Keratinocyte (primary cell): Measurements from ENCODE around the gene ZNF724. TPM values are rescaled to one million over a fixed set of nuclear protein-coding genes. Genes with fewer than 3 reads are reported as not detected.

Source experiments
- DNase-seq: peaks from one replicate; pipeline ENCODE4 v3.0.0-alpha.2; 2011; ENCODE audit warnings: low read depth, missing footprints, low spot score
- FAIRE-seq: peaks from 2 replicates; lab custom pipeline; 2011; peaks lifted over from hg19 to GRCh38; lab: Jason Lieb, UNC
- H2AFZ ChIP-seq: 2 replicates; pipeline ENCODE4 v1.6.0; 2012; ENCODE audit warnings: low read length, control low read depth, inconsistent platforms; ENCODE audit not compliant: control insufficient read depth
- H3K27ac ChIP-seq: 2 replicates; pipeline ENCODE4 v1.5.1; 2011; ENCODE audit warnings: low read length; ENCODE audit not compliant: control insufficient read depth, insufficient read depth
- H3K27me3 ChIP-seq: 3 replicates; pipeline ENCODE4 v1.6.0; 2011; ENCODE audit warnings: low read length; ENCODE audit not compliant: control insufficient read depth, insufficient read depth; ENCODE audit errors: extremely low read depth
- H3K36me3 ChIP-seq, 2 experiments: 2 replicates in 1 of 2; 3 replicates in 1 of 2; pipeline ENCODE4 v1.5.1; 2011; ENCODE audit warnings: low read length in 2 of 2, mild to moderate bottlenecking in 1 of 2; ENCODE audit not compliant: control insufficient read depth in 2 of 2, insufficient read depth in 2 of 2; ENCODE audit errors: extremely low read depth in 1 of 2
- H3K4me1 ChIP-seq: 3 replicates; pipeline ENCODE4 v1.5.1; 2011; ENCODE audit warnings: low read length; ENCODE audit not compliant: control insufficient read depth, insufficient read depth; ENCODE audit errors: extremely low read depth
- H3K4me2 ChIP-seq: 3 replicates; pipeline ENCODE4 v1.6.0; 2011; ENCODE audit warnings: low read depth, low read length; ENCODE audit not compliant: control insufficient read depth, insufficient read depth; ENCODE audit errors: extremely low read depth
- H3K4me3 ChIP-seq, 3 experiments: fragments of 200-600 bp in 1 of 3; sonication (generic) in 1 of 3; 2 replicates in 2 of 3; 3 replicates in 1 of 3; pipeline ENCODE4 v1.5.1; 2011 to 2016; ENCODE audit warnings: low read length in 3 of 3, mild to moderate bottlenecking in 3 of 3, control low read depth in 2 of 3, inconsistent platforms in 1 of 3, low read depth in 1 of 3, mixed read lengths in 1 of 3, mixed run types in 1 of 3, moderate library complexity in 1 of 3; ENCODE audit not compliant: control insufficient read depth in 2 of 3, insufficient read depth in 2 of 3; ENCODE audit errors: extremely low read depth in 1 of 3
- H3K79me2 ChIP-seq: 2 replicates; pipeline ENCODE4 v1.6.0; 2012; ENCODE audit warnings: low read length; ENCODE audit not compliant: control insufficient read depth, insufficient read depth
- H3K9ac ChIP-seq: 3 replicates; pipeline ENCODE4 v1.6.0; 2011; ENCODE audit warnings: low read length; ENCODE audit not compliant: control insufficient read depth, insufficient read depth; ENCODE audit errors: extremely low read depth
- H3K9me1 ChIP-seq: 3 replicates; pipeline ENCODE4 v1.6.0; 2011; ENCODE audit warnings: low read length; ENCODE audit not compliant: control insufficient read depth, insufficient read depth; ENCODE audit errors: extremely low read depth
- H3K9me3 ChIP-seq: 2 replicates; pipeline ENCODE4 v1.5.1; 2012; ENCODE audit warnings: low read depth, low read length; ENCODE audit not compliant: control insufficient read depth
- H4K20me1 ChIP-seq: 3 replicates; pipeline ENCODE4 v1.6.0; 2011; ENCODE audit warnings: low read length; ENCODE audit not compliant: control insufficient read depth, insufficient read depth; ENCODE audit errors: extremely low read depth
- CTCF ChIP-seq, 3 experiments: IDR thresholded peaks in 1 of 3; conservative IDR thresholded peaks in 1 of 3; optimal IDR thresholded peaks in 1 of 3; 2 replicates in 2 of 3; 3 replicates in 1 of 3; pipeline versions ENCODE3 to v1.5.1; 2011; ENCODE audit warnings: low read length in 3 of 3, mild to moderate bottlenecking in 3 of 3, moderate library complexity in 2 of 3, control low read depth in 1 of 3, inconsistent platforms in 1 of 3; ENCODE audit not compliant: insufficient read depth in 2 of 3; ENCODE audit errors: extremely low read depth in 1 of 3
- EZH2 ChIP-seq: IDR thresholded peaks from one replicate; pipeline ENCODE4 v1.6.1; 2012; ENCODE audit warnings: inconsistent platforms, mild to moderate bottlenecking, low read length, moderate library complexity
- dilution Hi-C: fragments of 300-500 bp; cut with MboI; formaldehyde crosslinking; loops from one replicate; pipeline ENCODE4 v1.7.0; 2020; ENCODE audit warnings: low sequenced_read_pairs; ENCODE audit not compliant: extremely low pct_ligation_motif_present
- polyA plus RNA-seq, 5 experiments: library from polyadenylated mRNA; depleted of rRNA in 3 of 5; stranded (reverse) in 3 of 5; stranded (forward) in 1 of 5; unstranded in 1 of 5; fragments of >200 nt; gene quantifications; 1 replicate in 1 of 5; 2 replicates in 3 of 5; 3 replicates in 1 of 5; pipeline versions ENCODE4 v1.2.1 to v1.2.3, GENCODE V29; 2011 to 2012; ENCODE audit warnings: missing spikeins in 2 of 5, low read depth in 1 of 5, low replicate concordance in 1 of 5

ZNF724 gene
- polyA plus RNA-seq, 1 donor (not counting 4 experiments of a cell fraction or from before 2014, with no cell fraction given) = 2.6 TPM

GRCh38 chr19:23263870-23264590 lies 13.8 kb upstream of the ZNF724 start:
- FAIRE-seq = no peak
- H3K4me1 ChIP-seq = no peaks in the 10 kb centered on the region
- dilution Hi-C loops = no loop called here
- H3K79me2 ChIP-seq = no peaks in the 10 kb centered on the region
- H3K27me3 ChIP-seq = no peaks in the 10 kb centered on the region
- H3K9me1 ChIP-seq = no peaks in the 10 kb centered on the region
- H3K9ac ChIP-seq = no peak overlapping the region
- DNase-seq = no peak
- peaks cover 5 to 8% of the 10 kb centered on the region in 2 experiments for H3K36me3 ChIP-seq
- TF ChIP-seq CTCF (optimal IDR thresholded peaks at IDR 0.05 in 1 of 3, IDR thresholded peaks at IDR 0.05 in 1 of 3, conservative IDR thresholded peaks at IDR 0.05 in 1 of 3; ENCODE audit: extremely low read depth in 1 of 3, insufficient read depth in 2 of 3, low read length in 3 of 3) (no peak), EZH2 (no peak)
- H3K4me3 ChIP-seq = no peak overlapping the region
- no peak overlapping the region for H3K4me2 ChIP-seq
- no peak overlapping the region for H3K27ac ChIP-seq
- peaks cover under 1% of the 10 kb centered on the region for H3K9me3 ChIP-seq
- H4K20me1 ChIP-seq = no peaks in the 10 kb centered on the region
- H2AFZ ChIP-seq = no peak overlapping the region

DNA sequence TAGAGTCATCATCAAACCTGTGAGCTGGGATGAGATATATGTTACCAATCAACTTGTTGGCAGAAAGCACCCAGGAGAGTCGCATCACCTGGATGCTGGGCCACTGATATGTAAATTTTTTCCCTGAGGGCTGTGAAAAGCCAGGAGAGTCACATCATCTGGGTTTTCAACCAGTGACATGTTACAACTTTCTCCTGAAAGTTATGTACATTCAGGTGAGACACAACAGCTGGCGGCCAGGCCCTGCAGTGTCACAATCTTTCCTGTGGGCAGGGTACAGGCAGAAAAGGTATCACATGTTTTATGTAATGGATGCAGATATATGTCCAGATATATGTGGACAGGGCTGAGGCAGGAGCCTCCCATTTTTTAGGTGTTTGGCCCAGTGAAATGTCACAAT lies 13.2 kb upstream of the ZNF724 start:
- H3K27me3 ChIP-seq = no peaks in the 10 kb centered on the region
- peaks cover 1% of the 10 kb centered on the region for H3K9me3 ChIP-seq
- no peaks in the 10 kb centered on the region for H3K4me1 ChIP-seq
- no peak overlapping the region for H3K9ac ChIP-seq
- H3K4me2 ChIP-seq = no peak overlapping the region
- H3K79me2 ChIP-seq = no peaks in the 10 kb centered on the region
- dilution Hi-C loops = no loop called here
- no peak for TF ChIP-seq EZH2
- no peak for TF ChIP-seq CTCF (optimal IDR thresholded peaks at IDR 0.05 in 1 of 3, IDR thresholded peaks at IDR 0.05 in 1 of 3, conservative IDR thresholded peaks at IDR 0.05 in 1 of 3; ENCODE audit: extremely low read depth in 1 of 3, insufficient read depth in 2 of 3, low read length in 3 of 3)
- H2AFZ ChIP-seq = no peak overlapping the region
- no peak for FAIRE-seq
- peaks cover 5 to 8% of the 10 kb centered on the region in 2 experiments for H3K36me3 ChIP-seq
- no peak overlapping the region for H3K4me3 ChIP-seq
- no peaks in the 10 kb centered on the region for H3K9me1 ChIP-seq
- no peaks in the 10 kb centered on the region for H4K20me1 ChIP-seq
- no peak for DNase-seq
- H3K27ac ChIP-seq = no peak overlapping the region
